Tibial nerve (tissue), 4 donors: Measurements from ENCODE around the gene CPNE6. TPM values are rescaled to one million over a fixed set of nuclear protein-coding genes. Genes with fewer than 3 reads are reported as not detected.

ENCODE experiments used
- DNase-seq, 2 donors: peaks; one replicate each; pipeline ENCODE4 v3.0.0-alpha.2; 2019; ENCODE audit warnings: low spot score in 2 of 2
- H3K27ac ChIP-seq, 4 donors: fragments of 200-600 bp; sonication (generic) in 3 of 4; one replicate each; pipeline ENCODE4 v1.5.1; 2017 to 2019; ENCODE audit warnings: mild to moderate bottlenecking in 1 of 4
- H3K27me3 ChIP-seq, 2 donors: fragments of 200-600 bp; sonication (generic) in 1 of 2; one replicate each; pipeline versions ENCODE4 v1.5.1 to v1.6.0; 2017 to 2019
- H3K36me3 ChIP-seq, 3 donors: fragments of 200-600 bp; sonication (generic); one replicate each; pipeline ENCODE4 v1.5.1; 2018 to 2019
- H3K4me1 ChIP-seq, 4 donors: fragments of 200-600 bp; sonication (generic) in 3 of 4; one replicate each; pipeline ENCODE4 v1.5.1; 2017 to 2019
- H3K4me3 ChIP-seq, 4 donors: fragments of 200-600 bp; sonication (generic) in 3 of 4; one replicate each; pipeline ENCODE4 v1.5.1; 2017 to 2019; ENCODE audit warnings: mild to moderate bottlenecking in 1 of 4, moderate library complexity in 1 of 4
- H3K9me3 ChIP-seq, 4 donors: fragments of 200-600 bp; sonication (generic) in 3 of 4; one replicate each; pipeline ENCODE4 v1.5.1; 2017 to 2019
- CTCF ChIP-seq, 5 experiments: fragments of 200-600 bp in 3 of 5; fragments of 450-650 bp in 2 of 5; sonication (generic) in 3 of 5; IDR thresholded peaks; one replicate each; pipeline ENCODE4 v1.5.1; 2016 to 2019; ENCODE audit warnings: antibody characterized with exemption in 5 of 5, mild to moderate bottlenecking in 3 of 5, moderate library complexity in 2 of 5
- EP300 ChIP-seq, 2 donors: sonication (generic); formaldehyde crosslinking; IDR thresholded peaks; one replicate each; pipeline ENCODE4 v1.6.1; 2017; ENCODE audit warnings: antibody characterized with exemption in 2 of 2, mild to moderate bottlenecking in 1 of 2
- POLR2A ChIP-seq, 2 donors: fragments of 450-650 bp; IDR thresholded peaks; one replicate each; pipeline ENCODE4 v1.6.1; 2017; ENCODE audit warnings: antibody characterized with exemption in 2 of 2, mild to moderate bottlenecking in 2 of 2, moderate library complexity in 2 of 2
- WGBS, 2 donors: methylation state at CpG; one replicate each; pipeline ENCODE4 v1.1.5; 2018; 5-methylcytosine and 5-hydroxymethylcytosine counted together
- total RNA-seq, 4 donors: library from RNA; depleted of rRNA; stranded (reverse); fragments of >200 nt; gene quantifications; one replicate each; pipeline ENCODE4 v1.1.0, GENCODE V29; 2016

CPNE6 gene
- total RNA-seq, 4 donors from 2014 or later = not detected

- Histone ChIP-seq H3K27ac (no peak overlapping the region), H3K4me1 (peaks cover 0 to 4% (median 0%) of the 10 kb centered on the region in 4 donors), H3K27me3 (peaks cover 0 to 8% of the 10 kb centered on the region in 2 donors), H3K9me3 (no peaks in the 10 kb centered on the region), H3K36me3 (no peaks in the 10 kb centered on the region), H3K4me3 (no peak overlapping the region)
- no peak for DNase-seq
- 68 to 74% methylated on average over 3 of the region's 3 CpGs for WGBS, 2 donors
- no peak for TF ChIP-seq POLR2A (IDR thresholded peaks at IDR 0.05)
- no peak for TF ChIP-seq CTCF (IDR thresholded peaks at IDR 0.05)
- no peak for TF ChIP-seq EP300 (IDR thresholded peaks at IDR 0.05)
These were observed 15.0 kb downstream of the CPNE6 start for GRCh38 chr14:24086193-24086955.

- Histone ChIP-seq H3K36me3 (no peaks in the 10 kb centered on the region), H3K4me3 (no peak overlapping the region), H3K9me3 (no peaks in the 10 kb centered on the region), H3K27me3 (peaks cover 0 to 2% of the 10 kb centered on the region in 2 donors), H3K4me1 (no peaks in the 10 kb centered on the region), H3K27ac (no peak overlapping the region)
- TF ChIP-seq CTCF (IDR thresholded peaks at IDR 0.05) (no peak), EP300 (IDR thresholded peaks at IDR 0.05) (no peak), POLR2A (IDR thresholded peaks at IDR 0.05) (no peak)
- WGBS, 2 donors = 82 to 96% methylated on average over 1 of the region's 1 CpG
- no peak for DNase-seq
These were observed 15.6 kb downstream of the CPNE6 start for GRCh38 chr14:24087004-24087403.

DNA sequence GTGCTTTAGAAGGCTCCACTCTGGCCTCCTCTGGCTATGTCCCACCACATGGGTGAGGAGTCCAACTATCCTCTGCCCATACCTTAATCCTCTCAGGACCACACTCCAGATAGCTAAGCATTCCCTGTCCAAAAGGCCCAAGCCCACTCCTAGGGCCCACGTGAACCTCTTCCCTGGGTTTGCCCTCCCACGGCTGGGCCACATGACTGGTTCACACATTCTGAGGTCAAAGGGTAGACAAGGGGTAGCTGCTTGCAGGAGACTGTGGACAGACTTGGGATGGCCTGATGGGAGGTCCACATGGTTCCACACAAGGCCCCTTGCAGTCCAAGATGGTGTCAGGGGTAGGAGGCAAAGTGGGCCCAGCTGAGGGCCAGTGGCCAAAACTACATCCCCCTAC is 16.7 kb downstream of the CPNE6 start:
- TF ChIP-seq CTCF (IDR thresholded peaks at IDR 0.05) (no peak), POLR2A (IDR thresholded peaks at IDR 0.05) (no peak), EP300 (IDR thresholded peaks at IDR 0.05) (no peak)
- no peak for DNase-seq
- no peaks in the 10 kb centered on the region for H3K27me3 ChIP-seq
- peaks cover 0 to 8% (median 2%) of the 10 kb centered on the region in 4 donors for H3K4me1 ChIP-seq
- no peaks in the 10 kb centered on the region for H3K36me3 ChIP-seq
- no peak overlapping the region for H3K27ac ChIP-seq
- H3K9me3 ChIP-seq = no peaks in the 10 kb centered on the region
- WGBS, 2 donors = 67 to 70% methylated on average over 2 of the region's 2 CpGs
- no peak overlapping the region for H3K4me3 ChIP-seq

DNA sequence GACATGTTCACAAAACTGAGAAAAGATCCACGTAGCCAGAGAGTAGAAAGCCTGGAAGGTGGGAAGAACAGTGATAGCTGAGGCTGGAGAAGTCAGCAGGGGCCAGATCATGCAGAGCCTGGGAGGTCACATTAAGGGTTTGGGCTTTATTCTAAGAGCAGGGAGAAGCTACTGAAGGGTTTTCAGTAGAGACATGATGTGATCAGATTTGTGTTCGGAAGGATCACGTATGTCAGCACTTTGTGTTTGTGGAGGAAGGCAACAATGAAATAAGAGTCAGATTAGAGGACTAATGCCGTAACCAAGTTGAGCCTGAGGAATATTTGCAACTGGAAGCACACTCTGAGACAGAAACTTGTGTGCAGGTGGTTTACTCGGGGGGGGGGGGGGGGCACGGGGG is 18.5 kb downstream of the CPNE6 start:
- no peak overlapping the region for H3K27ac ChIP-seq
- H3K4me1 ChIP-seq = peaks cover 0 to 21% (median 7%) of the 10 kb centered on the region in 4 donors
- no peak for DNase-seq
- no peaks in the 10 kb centered on the region for H3K9me3 ChIP-seq
- H3K36me3 ChIP-seq = no peaks in the 10 kb centered on the region
- WGBS, 2 donors = 87 to 88% methylated on average over 6 of the region's 6 CpGs
- H3K27me3 ChIP-seq = no peaks in the 10 kb centered on the region
- H3K4me3 ChIP-seq = no peak overlapping the region
- TF ChIP-seq CTCF (IDR thresholded peaks at IDR 0.05) = no peak
- TF ChIP-seq EP300 (IDR thresholded peaks at IDR 0.05) = no peak
- TF ChIP-seq POLR2A (IDR thresholded peaks at IDR 0.05) = no peak

DNA sequence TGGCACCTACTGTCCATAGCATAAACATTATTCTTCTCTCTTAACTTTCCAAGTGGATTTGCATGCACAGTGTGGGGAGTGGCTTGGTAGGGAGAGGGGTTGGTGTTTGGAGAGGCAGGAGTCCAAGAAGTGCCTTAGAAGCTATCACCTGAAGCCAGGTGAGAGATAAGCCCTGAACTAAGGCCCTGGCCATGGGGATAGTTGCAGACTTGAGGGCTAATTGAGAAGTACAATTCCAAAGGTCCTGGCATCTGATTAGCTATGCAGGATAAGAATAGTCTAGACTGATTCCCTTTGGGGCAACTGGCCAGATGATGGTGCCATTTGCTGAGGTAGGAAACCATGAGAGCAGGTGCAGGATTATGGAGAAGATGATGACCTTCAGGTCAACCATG is 20.7 kb downstream of the CPNE6 start:
- Histone ChIP-seq H3K4me3 (no peak overlapping the region), H3K4me1 (peaks cover 0 to 33% (median 12%) of the 10 kb centered on the region in 4 donors), H3K9me3 (no peaks in the 10 kb centered on the region), H3K27ac (peak overlapping the region in 2 of 4 donors; percentile 93 to 98), H3K36me3 (no peaks in the 10 kb centered on the region), H3K27me3 (no peaks in the 10 kb centered on the region)
- DNase-seq = no peak
- TF ChIP-seq POLR2A (IDR thresholded peaks at IDR 0.05) (no peak), EP300 (IDR thresholded peaks at IDR 0.05) (no peak), CTCF (IDR thresholded peaks at IDR 0.05) (no peak)
